Neuronal stem cell (in vitro differentiated cells): Measurements from ENCODE around the gene KIAA0319L.

Experiments used
- DNase-seq: peaks from one replicate; pipeline ENCODE4 v3.0.0-alpha.2; 2013; ENCODE audit warnings: low spot score
- H2AFZ ChIP-seq: one replicate; pipeline ENCODE4 v1.6.1; 2013; ENCODE audit warnings: mild to moderate bottlenecking, low read length, inconsistent platforms
- H2AK5ac ChIP-seq: 2 replicates; pipeline ENCODE4 v1.6.1; 2013; ENCODE audit warnings: low read depth, mild to moderate bottlenecking, inconsistent platforms, low read length, moderate library complexity, mixed read lengths
- H2BK120ac ChIP-seq: 2 replicates; pipeline ENCODE4 v1.6.1; 2013; ENCODE audit warnings: low read depth, mild to moderate bottlenecking, inconsistent platforms, low read length, moderate library complexity, mixed read lengths
- H2BK12ac ChIP-seq: one replicate; pipeline ENCODE4 v1.6.1; 2013; ENCODE audit warnings: low read length, inconsistent platforms
- H2BK15ac ChIP-seq: 2 replicates; pipeline ENCODE4 v1.6.1; 2013; ENCODE audit warnings: mild to moderate bottlenecking, low read length, inconsistent platforms, mixed read lengths
- H2BK5ac ChIP-seq: one replicate; pipeline ENCODE4 v1.6.1; 2013; ENCODE audit warnings: inconsistent platforms, mild to moderate bottlenecking, low read length, moderate library complexity
- H3K14ac ChIP-seq: one replicate; pipeline ENCODE4 v1.6.1; 2013; ENCODE audit warnings: low read length, inconsistent platforms
- H3K18ac ChIP-seq: 2 replicates; pipeline ENCODE4 v1.6.1; 2013; ENCODE audit warnings: low read length, inconsistent platforms
- H3K23ac ChIP-seq: 2 replicates; pipeline ENCODE4 v1.6.1; 2013; ENCODE audit warnings: low read depth, mild to moderate bottlenecking, mixed read lengths, low read length, inconsistent platforms; ENCODE audit not compliant: poor library complexity
- H3K27ac ChIP-seq: replicated peaks from 3 replicates; pipeline ENCODE4 v1.5.1; 2013; ENCODE audit warnings: low read length, inconsistent platforms
- H3K27me3 ChIP-seq, 3 experiments: 2 replicates each; pipeline ENCODE4 v1.6.1; 2013; ENCODE audit warnings: low read length in 3 of 3, mild to moderate bottlenecking in 2 of 3, inconsistent platforms in 1 of 3, low read depth in 1 of 3, mixed read lengths in 1 of 3, moderate library complexity in 1 of 3; ENCODE audit not compliant: control insufficient read depth in 3 of 3, insufficient read depth in 3 of 3
- H3K36me3 ChIP-seq, 2 donors: replicated peaks in 1 of 2; 2 replicates each; pipeline ENCODE4 v1.6.1; 2013; ENCODE audit warnings: low read length in 2 of 2; ENCODE audit not compliant: control insufficient read depth in 2 of 2, insufficient read depth in 2 of 2
- H3K4ac ChIP-seq: 2 replicates; pipeline ENCODE4 v1.6.1; 2013; ENCODE audit warnings: inconsistent platforms, mild to moderate bottlenecking, low read length, moderate library complexity
- H3K4me1 ChIP-seq, 2 donors: 1 replicate in 1 of 2; 2 replicates in 1 of 2; pipeline ENCODE4 v1.6.1; 2013; ENCODE audit warnings: low read length in 2 of 2, low read depth in 1 of 2; ENCODE audit not compliant: control insufficient read depth in 2 of 2, insufficient read depth in 1 of 2
- H3K4me2 ChIP-seq: one replicate; pipeline ENCODE4 v1.6.1; 2013; ENCODE audit warnings: mild to moderate bottlenecking, low read length, inconsistent platforms; ENCODE audit not compliant: insufficient read depth, poor library complexity, severe bottlenecking
- H3K4me3 ChIP-seq, 2 donors: 2 replicates each; pipeline ENCODE4 v1.5.1; 2013; ENCODE audit warnings: low read length in 2 of 2, mild to moderate bottlenecking in 2 of 2, inconsistent platforms in 1 of 2, moderate library complexity in 1 of 2
- H3K79me1 ChIP-seq: one replicate; pipeline ENCODE4 v1.6.1; 2013; ENCODE audit warnings: low read depth, mild to moderate bottlenecking, inconsistent platforms, low read length, moderate library complexity
- H3K9ac ChIP-seq: one replicate; pipeline ENCODE4 v1.6.1; 2013; ENCODE audit warnings: mild to moderate bottlenecking, low read depth, low read length, inconsistent platforms; ENCODE audit not compliant: poor library complexity
- H3K9me3 ChIP-seq, 2 donors: replicated peaks in 1 of 2; 2 replicates each; pipeline versions ENCODE3 to v1.6.1; 2013; ENCODE audit warnings: low read length in 2 of 2, mild to moderate bottlenecking in 2 of 2, inconsistent platforms in 1 of 2, low read depth in 1 of 2, mixed read lengths in 1 of 2, moderate library complexity in 1 of 2; ENCODE audit not compliant: control insufficient read depth in 2 of 2, insufficient read depth in 1 of 2
- H4K8ac ChIP-seq: one replicate; pipeline ENCODE4 v1.6.1; 2013; ENCODE audit warnings: low read depth, mild to moderate bottlenecking, inconsistent platforms, low read length, moderate library complexity
- H4K91ac ChIP-seq: one replicate; pipeline ENCODE4 v1.6.1; 2013; ENCODE audit warnings: low read length, low read depth, mild to moderate bottlenecking, inconsistent platforms; ENCODE audit not compliant: poor library complexity
- WGBS, 2 donors: extraction: QIAGEN DNeasy Blood & Tissue Kit; methylation state at CpG; one replicate each; pipeline ENCODE4 v1.1.7; 2013; ENCODE audit warnings: missing lambda C conversion rate in 2 of 2, mixed read lengths in 1 of 2; ENCODE audit not compliant: insufficient read length in 2 of 2, insufficient replicate concordance in 1 of 2; ENCODE audit errors: extremely low coverage in 2 of 2; 5-methylcytosine and 5-hydroxymethylcytosine counted together

KIAA0319L gene

DNA sequence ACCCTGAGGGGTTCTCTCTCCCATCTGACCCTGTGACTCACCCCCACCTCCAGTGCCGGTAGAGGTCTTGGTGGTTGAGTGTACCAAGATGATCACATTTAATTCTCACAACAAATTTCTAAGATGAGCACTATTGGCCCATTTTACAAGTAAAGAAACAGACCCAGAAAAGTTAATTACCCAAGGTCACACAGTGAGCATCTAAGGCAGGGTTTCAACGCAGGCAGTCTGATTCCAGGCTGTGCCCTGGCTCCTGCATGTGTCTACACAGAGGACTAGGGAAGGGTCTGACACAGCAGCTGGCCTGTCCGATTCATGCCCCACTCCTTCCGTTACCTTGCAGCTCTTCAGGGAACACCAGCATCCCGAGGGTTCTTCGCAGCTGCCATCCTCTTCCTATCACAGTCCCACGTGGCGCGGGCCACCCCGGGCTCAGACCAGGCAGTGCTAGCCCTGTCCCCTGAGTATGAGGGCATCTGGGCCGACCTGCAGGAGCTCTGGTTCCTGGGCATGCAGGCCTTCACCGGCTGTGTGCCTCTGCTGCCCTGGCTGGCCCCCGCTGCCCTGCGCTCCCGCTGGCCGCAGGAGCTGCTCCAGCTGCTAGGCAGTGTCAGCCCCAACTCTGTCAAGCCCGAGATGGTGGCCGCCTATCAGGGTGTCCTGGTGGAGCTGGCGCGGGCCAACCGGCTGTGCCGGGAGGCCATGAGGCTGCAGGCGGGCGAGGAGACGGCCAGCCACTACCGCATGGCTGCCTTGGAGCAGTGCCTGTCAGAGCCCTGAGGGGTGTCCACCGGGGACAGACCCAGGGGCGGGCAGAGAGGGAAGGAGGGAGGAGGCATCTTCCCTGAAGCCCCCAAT is 7.9 kb upstream of the KIAA0319L start:
- peaks cover 23 to 55% of the 10 kb centered on the region in 2 donors for H3K36me3 ChIP-seq
- no peak overlapping the region for H3K4ac ChIP-seq
- peak overlapping the region; percentile 72 for H2AK5ac ChIP-seq
- no peak overlapping the region for H2BK12ac ChIP-seq
- H2BK120ac ChIP-seq, result no peak overlapping the region
- no peak overlapping the region for H3K14ac ChIP-seq
- H4K8ac ChIP-seq, result no peak overlapping the region
- H2AFZ ChIP-seq, result no peak overlapping the region
- no CpG with 5 or more reads among the region's 28 CpGs for WGBS, 2 donors
- H3K9me3 ChIP-seq, result no peaks in the 10 kb centered on the region
- H3K4me1 ChIP-seq, result no peaks in the 10 kb centered on the region
- no peak for DNase-seq
- H2BK15ac ChIP-seq, result no peak overlapping the region
- H2BK5ac ChIP-seq, result no peak overlapping the region
- H4K91ac ChIP-seq, result no peak overlapping the region
- H3K27me3 ChIP-seq, result peaks cover 0 to 2% (median 0%) of the 10 kb centered on the region in 3 experiments
- peak overlapping the region; percentile 29 for H3K18ac ChIP-seq
- no peak overlapping the region for H3K4me3 ChIP-seq
- no peak overlapping the region for H3K27ac ChIP-seq
- no peak overlapping the region for H3K4me2 ChIP-seq
- peak overlapping the region; percentile 74 for H3K23ac ChIP-seq
- peaks cover 2% of the 10 kb centered on the region for H3K79me1 ChIP-seq
- no peak overlapping the region for H3K9ac ChIP-seq

DNA sequence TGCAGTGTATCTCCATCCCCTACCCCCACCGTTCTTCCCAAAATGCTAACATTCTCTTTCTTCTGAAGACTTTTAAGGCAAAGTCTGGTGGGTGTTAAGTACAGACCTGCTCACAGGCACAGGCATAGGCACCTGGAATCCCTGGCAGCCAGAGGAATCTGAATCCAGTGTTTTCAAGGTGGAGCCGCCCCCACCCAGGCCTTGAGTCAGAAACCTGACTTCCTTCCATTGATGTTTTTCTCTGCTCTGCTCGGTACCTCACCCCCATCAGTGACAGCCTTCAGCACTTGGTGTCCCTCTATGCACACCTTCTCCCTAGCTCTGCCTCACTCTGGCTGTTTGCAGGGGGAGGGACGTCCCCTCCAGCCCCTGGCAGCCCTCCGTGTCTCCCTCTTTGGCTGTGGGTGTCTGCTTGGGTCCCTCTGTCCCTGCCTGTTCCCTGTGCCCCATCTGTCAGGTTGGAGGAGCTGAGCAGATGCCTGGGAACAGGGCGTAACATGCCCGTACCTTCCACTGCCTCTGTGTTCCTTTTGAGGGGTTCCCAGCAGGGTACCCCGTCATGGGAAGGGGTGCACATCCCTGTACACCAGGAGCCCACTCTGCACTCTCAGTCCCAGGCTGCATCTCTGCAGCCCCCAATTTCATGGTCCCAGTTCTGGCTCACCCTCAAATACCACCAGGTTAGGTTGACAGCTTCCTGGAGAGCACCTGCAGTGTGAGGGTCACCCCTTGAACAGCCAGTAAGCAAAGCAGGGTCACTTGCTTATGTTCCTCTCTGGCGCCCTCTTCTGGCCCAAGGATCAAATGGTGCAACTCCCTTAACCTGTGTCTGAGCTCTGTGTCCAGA is 7.1 kb upstream of the KIAA0319L start:
- H4K8ac ChIP-seq, result no peak overlapping the region
- H2BK12ac ChIP-seq, result no peak overlapping the region
- WGBS, 2 donors, result no CpG with 5 or more reads among the region's 9 CpGs
- peaks cover 2% of the 10 kb centered on the region for H3K79me1 ChIP-seq
- DNase-seq, result peak; percentile 86
- H3K27ac ChIP-seq, result no peak overlapping the region
- H2BK120ac ChIP-seq, result no peak overlapping the region
- peak overlapping the region in 1 of 2 donors; percentile 13 for H3K4me3 ChIP-seq
- no peaks in the 10 kb centered on the region for H3K27me3 ChIP-seq
- no peak overlapping the region for H3K23ac ChIP-seq
- no peaks in the 10 kb centered on the region for H3K9me3 ChIP-seq
- no peak overlapping the region for H2AK5ac ChIP-seq
- no peak overlapping the region for H2BK15ac ChIP-seq
- no peak overlapping the region for H2AFZ ChIP-seq
- H3K4ac ChIP-seq, result no peak overlapping the region
- H3K9ac ChIP-seq, result peak overlapping the region; percentile 7
- peak overlapping the region; percentile 35 for H3K18ac ChIP-seq
- H3K36me3 ChIP-seq, result peaks cover 23 to 55% of the 10 kb centered on the region in 2 donors
- no peak overlapping the region for H3K4me2 ChIP-seq
- no peak overlapping the region for H2BK5ac ChIP-seq
- H4K91ac ChIP-seq, result no peak overlapping the region
- H3K14ac ChIP-seq, result peak overlapping the region; percentile 25
- peaks cover 1 to 2% of the 10 kb centered on the region in 2 donors for H3K4me1 ChIP-seq

DNA sequence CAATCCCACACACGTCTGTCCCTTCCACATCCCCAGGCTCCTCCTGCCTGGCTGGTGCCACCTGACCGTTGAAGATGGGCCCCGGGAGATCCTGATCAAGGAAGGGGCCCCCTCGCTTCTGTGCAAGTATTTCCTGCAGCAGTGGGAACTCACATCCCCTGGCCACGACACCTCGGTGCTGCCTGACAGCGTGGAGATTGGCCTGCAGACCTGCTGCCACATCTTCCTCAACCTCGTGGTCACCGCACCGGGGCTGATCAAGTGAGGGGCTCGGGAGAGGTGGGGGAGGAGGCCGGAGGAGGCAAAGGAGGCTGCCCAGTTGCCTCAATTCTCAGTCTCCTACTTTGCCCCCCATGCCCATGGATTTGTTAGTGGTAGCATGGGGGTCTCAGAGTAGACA is 6.0 kb upstream of the KIAA0319L start:
- no peak overlapping the region for H3K14ac ChIP-seq
- H3K79me1 ChIP-seq, result peaks cover 2% of the 10 kb centered on the region
- WGBS, 2 donors, result no CpG with 5 or more reads among the region's 12 CpGs
- no peaks in the 10 kb centered on the region for H3K9me3 ChIP-seq
- no peak overlapping the region for H3K4me2 ChIP-seq
- H2BK5ac ChIP-seq, result no peak overlapping the region
- H3K4ac ChIP-seq, result no peak overlapping the region
- H3K18ac ChIP-seq, result no peak overlapping the region
- no peak overlapping the region for H2BK15ac ChIP-seq
- peaks cover 7 to 8% of the 10 kb centered on the region in 2 donors for H3K4me1 ChIP-seq
- DNase-seq, result no peak
- no peak overlapping the region for H2AK5ac ChIP-seq
- no peak overlapping the region for H2BK120ac ChIP-seq
- no peak overlapping the region for H2BK12ac ChIP-seq
- no peak overlapping the region for H3K23ac ChIP-seq
- H4K91ac ChIP-seq, result no peak overlapping the region
- H3K9ac ChIP-seq, result peak overlapping the region; percentile 61
- no peak overlapping the region for H3K4me3 ChIP-seq
- H4K8ac ChIP-seq, result no peak overlapping the region
- no peak overlapping the region for H3K27ac ChIP-seq
- H3K27me3 ChIP-seq, result no peaks in the 10 kb centered on the region
- H3K36me3 ChIP-seq, result peaks cover 23 to 55% of the 10 kb centered on the region in 2 donors
- H2AFZ ChIP-seq, result no peak overlapping the region
